ENCODE data around the gene CD84.
A peak's percentile ranks its signal among the peaks of the same experiment; 100 is the strongest.
"Not testable (repeated sequence)": the region's sequence is repeated elsewhere in the genome, so short reads cannot be mapped to it uniquely, and the experiment has no call there.

CD84 gene

DNA sequence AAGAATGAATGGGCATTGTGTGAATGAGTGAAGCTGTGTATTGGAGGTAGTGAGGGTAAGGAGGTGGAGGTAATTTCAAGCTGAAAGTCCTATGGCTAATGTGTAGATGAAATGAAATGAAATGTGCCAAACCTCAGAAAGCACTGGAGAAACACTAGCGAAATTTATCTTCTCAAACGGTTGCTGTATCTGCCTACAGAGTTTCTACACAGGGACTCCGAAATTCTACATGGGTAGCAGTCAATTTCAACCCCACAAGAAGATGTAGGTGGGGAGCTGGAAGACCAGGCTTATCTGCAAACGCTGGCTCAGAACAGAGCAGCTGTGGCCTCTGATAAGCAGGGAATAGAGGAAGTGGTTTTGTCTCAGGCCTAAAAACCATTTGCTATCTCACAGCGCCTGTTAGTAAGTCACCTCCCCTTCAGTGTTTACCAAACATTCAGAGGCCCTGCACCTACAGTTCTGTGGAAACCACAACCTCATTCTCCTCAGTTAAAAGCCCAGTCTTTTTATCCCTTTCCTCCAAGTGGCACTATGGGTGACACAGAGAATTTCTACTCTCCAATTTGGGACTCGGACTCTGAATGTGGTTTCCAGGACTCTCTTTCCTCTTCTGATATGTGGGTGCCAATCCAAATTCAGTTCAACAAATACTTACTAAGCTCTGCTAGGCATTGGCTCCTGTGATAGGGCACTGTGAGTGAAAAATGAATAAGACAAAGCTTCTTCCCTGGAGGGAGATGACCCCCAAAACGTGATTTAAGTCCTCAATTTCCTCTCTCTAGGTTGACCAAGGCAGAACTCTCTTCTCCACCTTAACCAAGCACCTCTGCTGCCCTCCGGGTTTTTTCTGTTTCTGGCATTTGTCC, 39.1 kb downstream of the CD84 start:
- no peak for DNase-seq

DNA sequence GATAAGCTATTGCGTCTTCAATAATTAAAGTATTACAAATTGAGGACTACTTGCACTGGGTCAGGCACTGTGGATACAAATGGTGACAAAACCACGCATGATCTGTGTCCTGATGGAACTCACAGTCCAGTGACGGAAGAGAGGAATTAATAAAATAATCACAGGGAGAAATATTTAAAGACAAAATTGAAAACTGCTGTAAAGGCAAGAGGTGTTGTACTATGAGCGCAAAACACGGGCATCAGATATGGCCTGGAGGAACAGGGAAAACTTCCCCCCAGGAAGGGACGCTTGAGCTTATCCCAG, 39.7 kb downstream of the CD84 start:
- DNase-seq = no peak

DNA sequence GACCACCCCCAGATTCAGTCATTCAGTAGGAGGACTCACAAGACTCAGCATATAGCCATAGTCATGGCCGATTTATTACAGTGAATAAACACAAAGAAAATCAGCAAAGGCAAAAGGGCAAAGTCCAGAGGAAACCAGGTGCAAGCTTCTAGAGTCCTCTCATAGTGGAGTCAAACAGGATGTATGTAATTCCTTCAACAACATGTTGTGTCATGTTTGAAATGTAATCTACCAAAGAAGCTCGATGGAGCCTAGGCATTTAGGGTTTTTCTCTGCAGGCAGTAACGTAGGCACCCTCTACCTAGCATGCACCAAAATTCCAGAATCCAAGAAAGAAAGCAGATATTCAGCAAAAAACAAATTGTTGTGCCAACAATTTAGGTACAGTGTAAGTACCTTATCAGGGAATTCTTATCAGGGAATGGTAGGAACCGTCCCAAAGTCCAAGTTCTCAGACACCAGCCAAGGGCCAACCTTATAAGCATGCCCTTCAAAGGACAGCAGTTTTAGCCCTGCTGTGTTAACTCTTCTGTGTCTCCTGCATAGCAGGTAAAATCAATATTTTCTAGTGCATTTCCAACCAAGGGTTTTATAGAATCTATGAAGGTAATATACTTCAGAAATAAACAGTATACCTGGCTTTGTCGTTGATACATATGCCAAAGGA, 40.2 kb downstream of the CD84 start:
- peak; percentile 9 for DNase-seq

DNA sequence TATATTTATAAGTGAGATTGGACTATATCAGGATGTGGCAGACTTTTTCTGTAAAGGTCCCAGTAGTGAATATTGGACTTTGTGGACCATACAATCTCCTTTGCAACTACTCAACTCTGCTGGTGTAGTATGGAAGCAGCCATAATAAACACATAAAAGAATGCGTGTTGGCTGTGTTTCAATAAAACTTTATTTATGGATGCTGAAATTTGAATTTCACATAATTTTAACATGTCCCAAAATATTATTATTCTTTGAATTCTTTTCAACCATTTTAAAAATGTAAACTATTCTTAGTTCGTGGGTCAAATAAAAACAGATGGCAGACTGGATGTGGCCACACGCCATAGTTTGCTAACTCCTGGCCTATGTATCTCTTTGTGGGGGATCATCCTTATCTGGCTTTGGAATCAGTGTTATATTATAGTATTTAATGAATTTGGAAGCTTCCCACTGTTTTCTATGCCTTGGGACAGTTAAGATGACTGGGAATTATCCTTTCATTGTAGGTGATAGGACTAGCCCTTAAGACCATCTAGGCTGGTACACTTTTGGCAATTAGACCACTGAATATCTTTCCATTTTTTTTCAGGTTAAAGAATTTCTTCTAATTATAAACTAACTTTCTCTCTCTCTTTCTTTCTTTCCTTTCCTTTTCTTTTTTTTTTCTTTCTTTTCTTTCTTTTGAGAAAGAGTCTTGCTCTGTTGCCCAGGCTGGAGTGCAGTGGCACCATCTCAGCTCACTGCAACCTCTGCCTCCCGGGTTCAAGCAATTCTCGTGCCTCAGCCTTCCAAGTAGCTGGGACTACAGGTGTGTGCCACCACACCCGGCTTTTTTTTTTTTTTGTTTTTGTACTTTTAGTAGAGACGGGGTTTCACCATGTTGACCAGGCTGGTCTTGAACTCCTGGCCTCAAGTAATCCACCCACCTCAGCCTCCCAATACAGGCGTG, 41.3 kb downstream of the CD84 start:
- no peak for DNase-seq

GRCh38 chr1:160534823-160535605, 44.3 kb downstream of the CD84 start:
- no peak for DNase-seq

GRCh38 chr1:160532557-160532813, 46.8 kb downstream of the CD84 start:
- not testable (repeated sequence) for DNase-seq

- DNase-seq = not testable (repeated sequence)
Observed at GRCh38 chr1:160531809-160532556, 47.3 kb downstream of the CD84 start.

DNA sequence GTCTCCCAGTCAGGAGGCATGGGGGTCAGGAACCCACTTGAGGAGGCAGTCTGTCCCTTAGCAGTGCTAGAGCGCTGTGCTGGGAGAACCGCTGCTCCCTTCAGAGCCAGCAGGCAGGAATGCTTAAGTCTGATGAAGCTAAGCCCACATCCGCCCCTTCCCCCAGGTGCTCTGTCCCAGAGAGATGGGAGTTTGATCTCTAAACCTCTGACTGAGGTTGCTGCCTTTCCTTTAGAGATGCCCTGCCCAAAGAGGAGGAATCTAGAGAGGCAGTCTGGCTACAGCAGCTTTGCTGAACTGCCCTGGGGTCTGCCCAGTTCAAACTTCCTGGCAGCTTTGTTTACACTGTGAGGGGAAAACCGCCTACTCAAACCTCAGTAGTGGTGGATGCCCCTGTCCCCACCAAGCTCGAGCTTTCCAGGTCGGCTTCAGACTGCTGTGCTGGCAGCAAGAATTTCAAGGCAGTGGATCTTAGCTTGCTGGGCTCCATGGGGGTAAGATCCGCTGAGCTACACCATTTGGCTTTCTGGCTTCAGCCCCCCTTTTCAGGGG, 49.8 kb downstream of the CD84 start:
- not testable (repeated sequence) for DNase-seq

- DNase-seq = not testable (repeated sequence)
Observed at GRCh38 chr1:160523789-160524188, 55.5 kb downstream of the CD84 start.

GRCh38 chr1:160522622-160523345, 56.5 kb downstream of the CD84 start, which contains the start of gene SLAMF6:
Gene SLAMF6, minus strand, starts transcription at chr1:160523255. Its CDS starts 63 bp downstream, at chr1:160523192.
- DNase-seq = no peak

DNA sequence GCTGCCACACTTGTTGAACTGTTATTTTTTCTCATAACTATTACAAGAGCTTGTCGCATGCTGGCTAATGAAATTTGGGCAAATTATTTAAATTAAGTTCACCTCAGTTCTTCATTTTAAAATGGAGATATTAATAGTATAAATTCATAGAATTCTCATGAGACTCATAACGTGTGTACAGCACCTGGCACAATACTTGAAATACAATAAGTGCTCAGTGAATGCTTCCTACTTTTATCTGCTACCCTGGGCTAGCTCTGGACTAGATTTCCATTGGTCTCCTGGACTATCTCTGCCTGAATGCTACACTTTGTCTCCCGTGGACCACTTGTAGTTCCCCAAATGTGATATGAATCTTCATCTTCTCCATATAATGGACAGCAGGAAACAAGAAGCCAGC, 57.2 kb downstream of the CD84 start:
- DNase-seq = no peak

DNA sequence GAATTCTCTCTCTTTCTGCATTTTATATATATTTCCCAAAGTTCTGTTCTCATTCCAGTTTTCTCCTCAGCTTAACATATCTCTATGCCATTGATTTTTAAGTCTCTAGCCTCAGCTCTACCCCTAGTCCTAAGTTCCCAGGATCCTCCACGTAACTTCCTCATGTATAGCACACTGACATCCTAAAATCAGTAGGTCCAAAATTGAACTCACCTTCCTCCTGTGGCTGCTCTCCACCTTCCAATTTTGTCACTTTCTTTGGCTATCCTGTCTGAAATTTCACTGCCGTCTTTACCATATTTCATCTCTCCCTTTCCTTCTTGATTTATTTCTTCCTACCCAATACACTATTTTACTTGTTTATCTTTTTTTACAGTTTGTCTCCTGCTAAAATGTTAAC, 57.7 kb downstream of the CD84 start:
- no peak for DNase-seq

DNA sequence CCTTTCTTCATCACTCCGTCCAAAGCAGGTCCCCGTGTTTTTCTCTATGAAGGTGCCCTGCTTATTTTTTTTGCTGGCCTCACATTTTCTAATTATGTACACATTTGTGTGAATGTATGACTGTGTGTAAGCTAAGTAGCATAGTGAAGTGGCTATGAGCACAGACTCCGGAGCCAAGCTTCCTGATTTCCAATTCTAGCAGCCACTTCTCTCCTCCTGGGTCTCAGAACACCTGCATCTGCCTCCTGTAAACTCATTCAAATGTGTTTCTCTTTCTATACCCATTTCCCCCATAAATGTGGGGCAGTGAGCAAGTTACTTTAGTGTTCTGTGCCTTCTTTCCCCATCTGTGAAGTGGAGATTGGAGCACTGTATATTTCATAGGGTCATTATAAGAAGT, 58.3 kb downstream of the CD84 start:
- DNase-seq = no peak

- no peak for DNase-seq
Observed at GRCh38 chr1:160520582-160520981, 58.7 kb downstream of the CD84 start.

DNA sequence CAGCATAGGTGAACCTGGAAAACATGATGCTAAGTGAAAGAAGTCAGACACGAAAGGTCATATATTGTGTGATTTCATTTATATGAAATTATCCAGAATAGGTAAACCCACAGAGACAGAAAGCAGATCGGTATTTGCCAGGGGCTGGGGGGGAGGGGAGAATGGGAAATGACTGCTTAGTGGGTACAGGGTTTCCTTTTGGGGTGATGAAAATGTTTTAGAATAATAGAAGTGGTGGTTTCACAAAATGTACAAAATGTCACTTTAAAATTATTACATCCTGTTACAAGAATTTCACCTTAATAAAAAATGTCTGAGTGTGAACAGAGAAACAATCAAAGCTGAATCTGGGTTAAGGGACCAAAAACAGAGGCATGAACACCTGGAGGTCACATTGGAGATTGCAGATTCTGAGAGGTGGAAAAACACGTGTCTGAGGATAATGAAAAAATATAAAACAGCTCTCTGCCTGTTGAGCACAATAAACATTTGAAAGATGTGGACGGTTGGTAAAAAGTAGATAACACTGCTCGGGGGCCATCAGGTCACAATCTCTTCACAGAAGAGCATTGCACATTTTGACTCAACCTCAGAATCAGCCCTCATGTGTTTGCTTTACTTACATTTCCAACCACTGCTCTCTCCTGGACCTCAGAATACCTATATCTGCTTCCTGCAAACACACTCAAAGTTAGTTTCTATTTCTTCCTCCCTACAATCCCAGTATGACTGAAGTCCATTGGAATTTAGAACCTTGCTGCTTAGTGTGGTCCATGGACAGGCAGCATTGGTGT, 59.5 kb downstream of the CD84 start:
- DNase-seq = no peak

- not testable (repeated sequence) for DNase-seq
Observed at GRCh38 chr1:160517519-160517918, 61.8 kb downstream of the CD84 start.

- DNase-seq = not testable (repeated sequence)
Observed at GRCh38 chr1:160515908-160516307, 63.4 kb downstream of the CD84 start.

DNA sequence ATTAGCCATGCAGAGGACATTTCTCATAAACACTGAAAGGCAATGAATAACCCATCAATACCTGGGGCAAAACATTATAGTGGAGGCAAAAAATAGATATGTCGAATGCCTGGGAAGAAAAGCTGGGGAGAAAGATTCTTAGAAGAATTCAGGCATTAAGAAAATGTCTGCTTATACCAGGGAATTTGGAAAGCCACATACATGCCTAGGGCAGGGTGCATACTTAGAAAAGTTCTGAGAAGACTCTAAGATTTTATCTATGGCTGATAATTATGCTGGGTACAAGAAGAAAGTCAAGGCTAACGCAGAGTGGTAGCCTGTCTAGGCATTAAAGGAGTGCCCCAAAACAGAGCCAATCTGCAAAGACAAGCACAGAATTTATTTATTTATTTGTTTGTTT, 74.6 kb downstream of the CD84 start:
- no peak for DNase-seq

DNA sequence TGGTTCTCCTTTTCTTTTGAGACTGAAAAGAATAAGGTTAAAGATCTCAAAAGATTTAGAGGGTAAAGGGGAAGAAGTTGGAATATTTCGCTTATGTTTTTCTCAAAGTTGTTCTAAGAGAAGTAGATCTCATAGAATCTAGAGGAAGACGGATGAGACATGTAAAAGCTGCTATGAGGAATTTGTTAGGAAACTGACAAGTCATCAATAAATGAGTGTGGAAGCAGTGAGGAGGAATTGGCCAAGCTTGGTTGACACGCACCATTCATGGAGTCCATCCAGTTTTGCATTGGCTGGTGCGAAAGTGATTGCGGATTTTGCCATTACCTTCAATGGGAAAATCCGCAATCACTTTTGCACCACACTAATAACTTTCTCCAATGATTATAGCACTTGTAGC, 76.2 kb downstream of the CD84 start:
- DNase-seq = no peak

Data from NCI-H510A (cell line).